ENCODE results near the gene TLCD3B. TPM values are rescaled to one million over a fixed set of nuclear protein-coding genes. Genes with fewer than 3 reads are reported as not detected.

Gene TLCD3B
- total and polyA plus RNA-seq, 9 of the 15 experiments (the other 6 are each of a cell fraction or from before 2014, with no cell fraction given) = 0.10 to 0.52 (median 0.23) TPM; not detected in 4

GRCh38 chr16:29995911-29996765, 34.9 kb downstream of the TLCD3B start, which contains the start of gene INO80E (continued):
- TF ChIP-seq SMAD1 (IDR thresholded peaks at IDR 0.05; ENCODE audit: low read depth, low read length, partially characterized antibody) = no peak
- peak; percentile 55; the same call in 1 of the 2 replicates for TF ChIP-seq KHSRP (IDR thresholded peaks at IDR 0.05)
- TF ChIP-seq ZNF766 (CRISPR knock-in tag; conservative IDR thresholded peaks at IDR 0.05) = peak; percentile 55
- 0 out of 2 replicates have a peak, but pooled peaks have one; percentile 40 for TF ChIP-seq CREB3 (tag; conservative IDR thresholded peaks at IDR 0.05; ENCODE audit: low read depth)
- no peak for TF ChIP-seq MTA2 (IDR thresholded peaks at IDR 0.05; ENCODE audit: low read depth)
- no peak for TF ChIP-seq IRF2 (CRISPR knock-in tag; IDR thresholded peaks at IDR 0.05)
- peak; percentile 93 for TF ChIP-seq CXXC5 (CRISPR knock-in tag; IDR thresholded peaks at IDR 0.05)
- no peak for TF ChIP-seq CBX2 (IDR thresholded peaks at IDR 0.05; ENCODE audit: insufficient read depth, low read length, poor library complexity, severe bottlenecking)
- no peak for TF ChIP-seq TCF7L2 (IDR thresholded peaks at IDR 0.05; ENCODE audit: low read depth, low read length)
- TF ChIP-seq ZNF384 (IDR thresholded peaks at IDR 0.05; ENCODE audit: low read depth, low read length) = 0 out of 2 replicates have a peak, but pooled peaks have one; percentile 8
- TF ChIP-seq EZH2 (IDR thresholded peaks at IDR 0.05; ENCODE audit: borderline replicate concordance, low read depth, low read length) = no peak
- TF ChIP-seq RBM14 (IDR thresholded peaks at IDR 0.05; ENCODE audit: borderline replicate concordance, insufficient read depth, low read depth, low read length) = no peak
- TF ChIP-seq, protein P1, sequence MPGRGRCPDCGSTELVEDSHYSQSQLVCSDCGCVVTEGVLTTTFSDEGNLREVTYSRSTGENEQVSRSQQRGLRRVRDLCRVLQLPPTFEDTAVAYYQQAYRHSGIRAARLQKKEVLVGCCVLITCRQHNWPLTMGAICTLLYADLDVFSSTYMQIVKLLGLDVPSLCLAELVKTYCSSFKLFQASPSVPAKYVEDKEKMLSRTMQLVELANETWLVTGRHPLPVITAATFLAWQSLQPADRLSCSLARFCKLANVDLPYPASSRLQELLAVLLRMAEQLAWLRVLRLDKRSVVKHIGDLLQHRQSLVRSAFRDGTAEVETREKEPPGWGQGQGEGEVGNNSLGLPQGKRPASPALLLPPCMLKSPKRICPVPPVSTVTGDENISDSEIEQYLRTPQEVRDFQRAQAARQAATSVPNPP (IDR thresholded peaks at IDR 0.05; ENCODE audit: borderline replicate concordance, insufficient read depth, insufficient read length) = no peak
- no peak for TF ChIP-seq ZNF224 (CRISPR knock-in tag; IDR thresholded peaks at IDR 0.05)
- no peak for TF ChIP-seq ZNF512 (tag; IDR thresholded peaks at IDR 0.05)
- TF ChIP-seq NFATC3 (IDR thresholded peaks at IDR 0.05) = no peak
- no peak for TF ChIP-seq COPS2 (conservative IDR thresholded peaks at IDR 0.05)
- TF ChIP-seq ARNT (IDR thresholded peaks at IDR 0.05) = peak in 1 of 2 experiments; percentile 48; a peak in 1 of 4 replicates
- no peak for TF ChIP-seq PCBP1 (IDR thresholded peaks at IDR 0.05; ENCODE audit: low read depth, low read length, poor library complexity, severe bottlenecking)
- TF ChIP-seq ZBED1 (IDR thresholded peaks at IDR 0.05) = no peak
- TF ChIP-seq ZNF146 (CRISPR knock-in tag; IDR thresholded peaks at IDR 0.05; ENCODE audit: unreplicated experiment) = no peak

Measured in K562 (cell line).